ENCODE data around the gene INTS6. TPM values are rescaled to one million over a fixed set of nuclear protein-coding genes. Genes with fewer than 3 reads are reported as not detected.
A peak's percentile ranks its signal among the peaks of the same experiment; 100 is the strongest.

INTS6 gene
- total RNA-seq, 2 experiments from 2014 or later: 45.6 to 58.7 TPM

- H2AFZ ChIP-seq (ENCODE audit: low read length): no peak overlapping the region
- H3K36me3 ChIP-seq (ENCODE audit: insufficient read depth, low read length): peaks cover 40% of the 10 kb centered on the region
- POLR2A ChIA-PET: interaction anchor here (1.4 to 2.8 kb wide), 3 partner anchors 10 to 25 kb away, joined by 3 to 14 read pairs (median 6); no protein-coding TSS in a partner anchor
- no peaks in the 10 kb centered on the region for H3K9me2 ChIP-seq (ENCODE audit: insufficient read depth, low read length)
- peak; percentile 65 for DNase-seq (ENCODE audit: low spot score)
- no peaks in the 10 kb centered on the region for H4K20me1 ChIP-seq (ENCODE audit: insufficient read depth, low read length)
- H3K4me1 ChIP-seq (ENCODE audit: insufficient read depth, low read length, poor library complexity, severe bottlenecking): peaks cover 16% of the 10 kb centered on the region
- BruUV-seq (replicated peaks): no TSS peak
- peak overlapping the region; percentile 37; the same call in 1 of the 2 replicates for H3K4me2 ChIP-seq (ENCODE audit: low read length)
- intact Hi-C loops (cut with micrococcal nuclease; ENCODE audit: unreplicated experiment): no loop called here
- H3K79me2 ChIP-seq (ENCODE audit: insufficient read depth, low read depth, low read length): peaks cover 27% of the 10 kb centered on the region; the same call in 1 of the 2 replicates
- peak overlapping the region; percentile 4 for H3K27ac ChIP-seq (ENCODE audit: low read depth, low read length, poor library complexity, severe bottlenecking)
- TF ChIP-seq EZH2phosphoT487 (IDR thresholded peaks at IDR 0.05; ENCODE audit: borderline replicate concordance, low read depth, low read length): no peak
- TF ChIP-seq, protein P1, sequence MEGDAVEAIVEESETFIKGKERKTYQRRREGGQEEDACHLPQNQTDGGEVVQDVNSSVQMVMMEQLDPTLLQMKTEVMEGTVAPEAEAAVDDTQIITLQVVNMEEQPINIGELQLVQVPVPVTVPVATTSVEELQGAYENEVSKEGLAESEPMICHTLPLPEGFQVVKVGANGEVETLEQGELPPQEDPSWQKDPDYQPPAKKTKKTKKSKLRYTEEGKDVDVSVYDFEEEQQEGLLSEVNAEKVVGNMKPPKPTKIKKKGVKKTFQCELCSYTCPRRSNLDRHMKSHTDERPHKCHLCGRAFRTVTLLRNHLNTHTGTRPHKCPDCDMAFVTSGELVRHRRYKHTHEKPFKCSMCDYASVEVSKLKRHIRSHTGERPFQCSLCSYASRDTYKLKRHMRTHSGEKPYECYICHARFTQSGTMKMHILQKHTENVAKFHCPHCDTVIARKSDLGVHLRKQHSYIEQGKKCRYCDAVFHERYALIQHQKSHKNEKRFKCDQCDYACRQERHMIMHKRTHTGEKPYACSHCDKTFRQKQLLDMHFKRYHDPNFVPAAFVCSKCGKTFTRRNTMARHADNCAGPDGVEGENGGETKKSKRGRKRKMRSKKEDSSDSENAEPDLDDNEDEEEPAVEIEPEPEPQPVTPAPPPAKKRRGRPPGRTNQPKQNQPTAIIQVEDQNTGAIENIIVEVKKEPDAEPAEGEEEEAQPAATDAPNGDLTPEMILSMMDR (conservative IDR thresholded peaks at IDR 0.05; ENCODE audit: low read length): no peak
- no peak overlapping the region for H3K4me3 ChIP-seq (ENCODE audit: low read depth, low read length, poor library complexity, severe bottlenecking)
- CTCF ChIA-PET (ENCODE audit: unreplicated experiment): no interaction called here
- H3K9me3 ChIP-seq (ENCODE audit: low read length): peaks cover 10% of the 10 kb centered on the region; the same call in 1 of the 2 replicates
These were observed 56.5 kb downstream of the INTS6 start for GRCh38 chr13:51396352-51396751.

DNA sequence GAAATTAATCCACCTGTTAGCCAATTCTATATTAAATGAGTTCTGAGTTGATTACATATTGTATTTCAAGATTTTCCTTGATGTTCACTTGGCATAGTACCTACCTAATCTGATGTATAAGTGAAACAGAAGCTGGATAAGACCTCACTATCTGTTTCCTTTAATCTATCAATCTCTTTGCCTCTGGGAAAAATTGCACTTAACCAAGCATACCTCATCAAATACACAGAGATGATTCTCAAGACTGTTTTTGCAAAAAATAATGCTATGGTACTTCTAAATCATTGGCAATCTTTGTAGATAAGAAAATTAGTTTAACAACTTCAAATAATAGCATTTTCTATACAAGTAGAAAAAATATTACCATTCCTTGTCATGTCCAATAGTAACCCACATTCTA lies 58.1 kb downstream of the INTS6 start:
- no peak overlapping the region for H3K4me3 ChIP-seq (ENCODE audit: low read depth, low read length, poor library complexity, severe bottlenecking)
- no peak overlapping the region for H3K27ac ChIP-seq (ENCODE audit: low read depth, low read length, poor library complexity, severe bottlenecking)
- POLR2A ChIA-PET: interaction anchor here (0.7 to 2.8 kb wide), 5 partner anchors 9 to 54 kb away, joined by 3 to 14 read pairs (median 5); no protein-coding TSS in a partner anchor
- H3K4me2 ChIP-seq (ENCODE audit: low read length): no peak overlapping the region
- 0 out of 2 replicates have a peak, but pooled peaks cover 4% of the 10 kb centered on the region for H3K9me2 ChIP-seq (ENCODE audit: insufficient read depth, low read length)
- no peak for TF ChIP-seq EZH2phosphoT487 (IDR thresholded peaks at IDR 0.05; ENCODE audit: borderline replicate concordance, low read depth, low read length)
- TF ChIP-seq, protein P1 (conservative IDR thresholded peaks at IDR 0.05; ENCODE audit: low read length): no peak
- no peak for DNase-seq (ENCODE audit: low spot score)
- H3K9me3 ChIP-seq (ENCODE audit: low read length): peaks cover 6% of the 10 kb centered on the region; the same call in 1 of the 2 replicates
- H3K36me3 ChIP-seq (ENCODE audit: insufficient read depth, low read length): peaks cover 26% of the 10 kb centered on the region
- intact Hi-C loops (cut with micrococcal nuclease; ENCODE audit: unreplicated experiment): no loop called here
- no TSS peak for BruUV-seq (replicated peaks)
- H2AFZ ChIP-seq (ENCODE audit: low read length): no peak overlapping the region
- CTCF ChIA-PET (ENCODE audit: unreplicated experiment): no interaction called here
- H3K79me2 ChIP-seq (ENCODE audit: insufficient read depth, low read depth, low read length): peaks cover 31% of the 10 kb centered on the region; the same call in 1 of the 2 replicates
- peaks cover 16% of the 10 kb centered on the region for H3K4me1 ChIP-seq (ENCODE audit: insufficient read depth, low read length, poor library complexity, severe bottlenecking)
- no peaks in the 10 kb centered on the region for H4K20me1 ChIP-seq (ENCODE audit: insufficient read depth, low read length)

GRCh38 chr13:51385114-51385513 lies 67.7 kb downstream of the INTS6 start:
- no peak for DNase-seq (ENCODE audit: low spot score)
- no peak overlapping the region for H3K27ac ChIP-seq (ENCODE audit: low read depth, low read length, poor library complexity, severe bottlenecking)
- no peaks in the 10 kb centered on the region; the same call in 1 of the 2 replicates for H3K79me2 ChIP-seq (ENCODE audit: insufficient read depth, low read depth, low read length)
- no TSS peak for BruUV-seq (replicated peaks)
- peaks cover 4% of the 10 kb centered on the region; the same call in 1 of the 2 replicates for H4K20me1 ChIP-seq (ENCODE audit: insufficient read depth, low read length)
- intact Hi-C loops (cut with micrococcal nuclease; ENCODE audit: unreplicated experiment): no loop called here
- no peak overlapping the region for H3K4me2 ChIP-seq (ENCODE audit: low read length)
- H2AFZ ChIP-seq (ENCODE audit: low read length): no peak overlapping the region
- TF ChIP-seq, protein P1 (conservative IDR thresholded peaks at IDR 0.05; ENCODE audit: low read length): no peak
- TF ChIP-seq EZH2phosphoT487 (IDR thresholded peaks at IDR 0.05; ENCODE audit: borderline replicate concordance, low read depth, low read length): no peak
- CTCF ChIA-PET (ENCODE audit: unreplicated experiment): no interaction called here
- POLR2A ChIA-PET: interaction anchor here (2.0 kb wide), 1 partner anchor 10 kb away, joined by 6 read pairs; no protein-coding TSS in a partner anchor
- no peaks in the 10 kb centered on the region for H3K9me2 ChIP-seq (ENCODE audit: insufficient read depth, low read length)
- no peak overlapping the region for H3K4me3 ChIP-seq (ENCODE audit: low read depth, low read length, poor library complexity, severe bottlenecking)
- no peaks in the 10 kb centered on the region for H3K9me3 ChIP-seq (ENCODE audit: low read length)
- no peaks in the 10 kb centered on the region for H3K4me1 ChIP-seq (ENCODE audit: insufficient read depth, low read length, poor library complexity, severe bottlenecking)
- peaks cover 54% of the 10 kb centered on the region for H3K36me3 ChIP-seq (ENCODE audit: insufficient read depth, low read length)

Measured in OCI-LY7 (cell line).